Thyroid gland (tissue), 4 donors: ENCODE results near the gene FOSL1.

Experiments
- CTCF ChIP-seq, 6 experiments: fragments of 200-600 bp in 3 of 6; fragments of 450-650 bp in 3 of 6; sonication (generic) in 3 of 6; IDR thresholded peaks; one replicate each; pipeline ENCODE4 v1.5.1; 2016 to 2019; ENCODE audit warnings: antibody characterized with exemption in 6 of 6, mild to moderate bottlenecking in 2 of 6, inconsistent platforms in 1 of 6, moderate library complexity in 1 of 6
- POLR2A ChIP-seq, 2 donors: fragments of 450-650 bp; IDR thresholded peaks; one replicate each; pipeline ENCODE4 v1.6.1; 2017; ENCODE audit warnings: antibody characterized with exemption in 2 of 2, mild to moderate bottlenecking in 2 of 2, moderate library complexity in 1 of 2

- TF ChIP-seq CTCF (IDR thresholded peaks at IDR 0.05) (no peak), POLR2A (IDR thresholded peaks at IDR 0.05) (no peak)
These were observed 7.4 kb downstream of the FOSL1 start for GRCh38 chr11:65892661-65893317.
